Measurements from ENCODE around the gene PARD3. TPM values are rescaled to one million over a fixed set of nuclear protein-coding genes. Genes with fewer than 3 reads are reported as not detected.
"Not testable (repeated sequence)": the region's sequence is repeated elsewhere in the genome, so short reads cannot be mapped to it uniquely, and the experiment has no call there.

Gene PARD3
- total RNA-seq, 3 donors from 2014 or later: 39.5 to 87.9 (median 47.0) TPM

DNA sequence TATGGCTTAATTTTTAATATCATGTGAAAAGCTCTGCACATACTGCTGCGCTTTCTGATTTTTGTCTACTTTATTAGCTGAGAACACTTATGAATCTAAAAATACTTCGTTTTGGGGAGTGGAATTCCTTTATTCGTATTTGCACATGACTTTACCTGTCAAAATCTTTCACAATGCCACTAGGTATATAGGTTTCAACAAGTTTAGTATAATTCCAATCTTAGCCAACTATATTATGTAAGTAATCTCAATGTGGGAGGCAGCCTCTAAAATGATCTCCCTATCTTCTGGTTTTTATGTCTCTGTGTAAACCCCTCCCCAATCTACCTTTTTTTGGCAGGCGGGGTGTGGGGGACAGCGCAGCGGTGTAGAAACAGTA lies 55.3 kb downstream of the PARD3 start:
- no peaks in the 10 kb centered on the region for H3K36me3 ChIP-seq (ENCODE audit: low read depth)
- no peak overlapping the region for H3K4me3 ChIP-seq
- H3K9me3 ChIP-seq: no peaks in the 10 kb centered on the region
- intact Hi-C loops (cut with DNase I, micrococcal nuclease): no loop called here
- ATAC-seq (no peak), DNase-seq (no peak)
- H3K4me1 ChIP-seq (ENCODE audit: low read depth): peaks cover 10% of the 10 kb centered on the region
- TF ChIP-seq CTCF (IDR thresholded peaks at IDR 0.05): no peak

DNA sequence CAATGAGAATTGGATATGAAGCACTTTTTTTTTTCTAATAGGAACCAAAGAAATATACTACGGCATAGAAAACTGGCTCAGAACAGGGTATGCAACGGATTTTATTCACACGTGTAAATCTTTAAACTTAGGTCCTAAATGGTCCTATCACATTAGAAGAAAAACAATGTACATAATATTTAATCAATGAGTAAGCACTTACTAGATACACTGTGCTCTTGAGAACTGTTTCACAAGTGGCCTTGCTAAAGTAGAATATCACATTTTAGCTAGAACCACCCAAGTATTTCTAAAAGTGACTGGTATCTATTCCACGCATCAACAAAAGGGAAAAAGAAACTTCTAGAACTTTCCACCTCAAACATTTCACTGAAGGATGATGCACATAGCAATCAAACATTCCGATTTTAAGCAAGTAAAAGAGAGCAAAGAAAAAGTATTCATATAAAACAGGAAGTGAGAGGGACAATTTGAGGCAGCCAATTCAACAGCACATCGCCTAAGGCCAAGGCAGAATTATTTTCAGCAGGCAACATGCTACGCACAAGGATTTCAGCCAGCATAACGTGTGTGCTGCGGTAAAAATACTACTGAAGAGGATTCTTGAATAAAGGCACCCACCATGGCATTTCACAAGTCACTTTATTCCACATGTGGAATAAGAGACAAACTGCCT lies 55.8 kb downstream of the PARD3 start:
- Histone ChIP-seq H3K4me1 (ENCODE audit: low read depth) (peaks cover 10% of the 10 kb centered on the region), H3K4me3 (no peak overlapping the region), H3K9me3 (no peaks in the 10 kb centered on the region), H3K36me3 (ENCODE audit: low read depth) (no peaks in the 10 kb centered on the region)
- DNase-seq (no peak), ATAC-seq (no peak)
- intact Hi-C loops (cut with DNase I, micrococcal nuclease): no loop called here
- no peak for TF ChIP-seq CTCF (IDR thresholded peaks at IDR 0.05)

GRCh38 chr10:34758447-34758996 lies 56.6 kb downstream of the PARD3 start:
- intact Hi-C loops (cut with DNase I, micrococcal nuclease): no loop called here
- Histone ChIP-seq H3K9me3 (no peaks in the 10 kb centered on the region), H3K4me1 (ENCODE audit: low read depth) (peaks cover 10% of the 10 kb centered on the region), H3K4me3 (no peak overlapping the region), H3K36me3 (ENCODE audit: low read depth) (no peaks in the 10 kb centered on the region)
- DNase-seq (peak in 1 of 3 donors; percentile 35), ATAC-seq (peak; percentile 94)
- TF ChIP-seq CTCF (IDR thresholded peaks at IDR 0.05): no peak

- DNase-seq (no peak), ATAC-seq (no peak)
- Histone ChIP-seq H3K9me3 (no peaks in the 10 kb centered on the region), H3K36me3 (ENCODE audit: low read depth) (no peaks in the 10 kb centered on the region), H3K4me3 (no peak overlapping the region), H3K4me1 (ENCODE audit: low read depth) (peaks cover 10% of the 10 kb centered on the region)
- no peak for TF ChIP-seq CTCF (IDR thresholded peaks at IDR 0.05)
- intact Hi-C loops (cut with DNase I, micrococcal nuclease): no loop called here
Observed at GRCh38 chr10:34757933-34758332, 57.2 kb downstream of the PARD3 start.

GRCh38 chr10:34757181-34757580 lies 57.9 kb downstream of the PARD3 start:
- peaks cover 10% of the 10 kb centered on the region for H3K4me1 ChIP-seq (ENCODE audit: low read depth)
- DNase-seq; H3K9me3 ChIP-seq; H3K36me3 ChIP-seq (ENCODE audit: low read depth); intact Hi-C loops (cut with DNase I, micrococcal nuclease); ATAC-seq; H3K4me3 ChIP-seq: not testable (repeated sequence)

DNA sequence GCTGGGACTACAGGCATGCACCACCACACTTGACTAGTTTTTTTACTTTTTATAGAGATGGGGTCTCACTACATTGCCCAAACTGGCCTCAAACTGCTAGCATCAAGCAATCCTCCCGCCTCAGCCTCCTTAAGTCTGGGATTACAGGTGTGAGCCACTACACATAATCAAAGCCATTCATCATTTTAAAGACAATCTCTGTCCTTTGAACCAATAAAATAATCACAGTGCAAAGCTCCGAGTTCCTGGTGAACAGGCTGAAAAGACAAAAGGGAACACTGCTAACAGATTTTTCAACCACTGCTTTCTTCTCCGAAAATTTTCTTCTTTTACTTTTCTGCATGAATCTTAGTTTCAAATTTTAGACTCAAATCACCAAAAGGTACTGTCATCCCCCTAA lies 58.5 kb downstream of the PARD3 start:
- intact Hi-C loops (cut with DNase I, micrococcal nuclease): no loop called here
- ATAC-seq: peak; percentile 60
- Histone ChIP-seq H3K36me3 (ENCODE audit: low read depth) (no peaks in the 10 kb centered on the region), H3K9me3 (no peaks in the 10 kb centered on the region), H3K4me3 (no peak overlapping the region), H3K4me1 (ENCODE audit: low read depth) (peaks cover 10% of the 10 kb centered on the region)
- peak in 1 of 3 donors; percentile 25 for DNase-seq
- no peak for TF ChIP-seq CTCF (IDR thresholded peaks at IDR 0.05)
